ENCODE measurements around the gene HK1.

The HK1 gene

DNA sequence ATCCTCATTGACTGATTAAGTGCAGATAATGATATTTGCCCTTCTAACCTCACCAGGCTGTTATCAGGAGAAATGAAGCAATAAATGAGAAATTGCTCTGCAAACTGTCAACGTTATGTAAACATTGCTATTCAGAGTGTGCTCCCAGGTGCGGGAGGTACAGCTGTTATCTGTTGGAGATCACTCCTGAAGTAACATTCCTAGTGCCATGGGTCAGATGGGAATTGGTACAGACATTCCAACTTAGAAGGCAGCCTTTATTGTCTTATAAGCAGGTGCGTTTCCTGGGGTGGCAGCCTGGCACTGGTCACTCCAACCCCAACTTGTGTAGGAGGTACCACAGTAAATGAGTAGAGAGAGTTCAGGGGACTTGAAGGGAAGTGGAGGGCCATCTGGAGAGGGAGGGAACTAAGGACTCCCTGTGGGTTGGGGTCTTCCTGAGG is 36.8 kb downstream of the HK1 start:
- TF ChIP-seq GATA2 (IDR thresholded peaks at IDR 0.05; ENCODE audit: low read depth, low read length) (no peak), GATA3 (IDR thresholded peaks at IDR 0.05; ENCODE audit: low read depth, low read length) (no peak)

DNA sequence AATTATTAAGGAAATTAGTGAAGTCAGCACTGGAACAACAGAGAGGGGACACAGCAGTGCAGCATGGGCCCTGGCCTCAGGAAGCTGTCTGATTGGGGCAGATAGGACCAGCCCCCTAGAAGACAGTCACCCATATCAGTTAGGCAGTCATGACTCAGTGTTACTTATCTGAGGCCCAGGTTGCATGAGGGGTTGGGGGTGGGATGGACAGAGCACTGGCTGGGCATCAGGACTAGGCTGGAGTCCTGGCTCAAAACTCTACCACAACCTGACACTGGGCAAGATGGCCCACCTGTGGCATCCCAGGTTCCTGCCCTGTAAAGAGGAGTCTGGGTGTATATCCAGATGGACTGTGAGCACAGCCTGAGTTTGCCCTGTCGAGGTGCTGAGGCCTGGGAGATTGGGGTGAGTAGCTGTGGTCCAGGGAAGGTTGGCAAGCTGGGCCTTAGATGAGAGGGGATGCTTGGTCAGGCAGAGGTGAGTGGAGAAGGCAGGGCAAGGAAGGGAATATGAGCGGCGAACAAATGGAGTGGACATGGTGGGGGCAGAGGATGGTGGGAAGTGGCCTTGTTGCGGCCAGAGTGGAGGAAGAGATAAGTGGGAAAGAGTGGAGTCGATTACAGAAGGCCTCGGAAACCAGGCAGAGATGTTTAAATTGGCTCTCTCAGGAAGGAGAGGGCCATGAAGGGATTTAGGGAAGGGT is 37.5 kb downstream of the HK1 start:
- TF ChIP-seq GATA2 (IDR thresholded peaks at IDR 0.05; ENCODE audit: low read depth, low read length), result no peak
- TF ChIP-seq GATA3 (IDR thresholded peaks at IDR 0.05; ENCODE audit: low read depth, low read length), result no peak

DNA sequence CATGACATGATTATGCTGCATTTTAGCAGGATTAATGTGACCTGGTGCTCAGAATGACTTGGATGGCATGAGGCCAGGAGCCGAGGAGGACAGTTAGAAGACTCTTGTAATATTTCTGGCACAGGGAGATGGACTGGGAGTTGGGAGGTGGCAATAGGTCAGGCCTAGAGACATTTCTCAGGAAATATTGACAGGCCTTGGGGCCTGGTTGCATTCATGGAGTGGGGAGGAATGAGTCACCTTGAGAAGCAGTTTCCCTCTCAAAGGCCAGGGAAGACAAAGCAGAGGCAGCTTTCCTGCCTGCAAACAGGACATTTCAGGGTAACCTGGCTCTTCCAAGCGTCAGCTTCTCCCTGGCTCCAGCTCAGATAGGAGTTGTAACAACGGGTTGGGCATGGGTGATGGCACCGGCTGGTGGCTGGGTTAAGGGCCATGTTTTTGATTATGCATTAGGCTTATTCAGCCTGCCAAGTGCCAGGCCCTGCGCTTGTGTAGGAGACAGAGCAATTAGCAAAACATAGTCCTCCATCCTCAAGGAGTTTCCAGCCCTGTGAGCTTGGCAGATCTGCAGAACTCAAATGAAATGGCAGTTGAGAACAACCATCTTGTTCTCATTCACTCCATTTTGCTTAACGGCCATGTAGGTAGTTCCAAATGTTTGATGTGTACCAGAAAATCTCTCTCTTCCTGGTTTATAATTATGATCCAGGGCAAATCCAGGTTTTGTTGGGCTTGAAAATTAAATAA is 38.2 kb downstream of the HK1 start:
- no peak for TF ChIP-seq GATA2 (IDR thresholded peaks at IDR 0.05; ENCODE audit: low read depth, low read length)
- no peak for TF ChIP-seq GATA3 (IDR thresholded peaks at IDR 0.05; ENCODE audit: low read depth, low read length)

DNA sequence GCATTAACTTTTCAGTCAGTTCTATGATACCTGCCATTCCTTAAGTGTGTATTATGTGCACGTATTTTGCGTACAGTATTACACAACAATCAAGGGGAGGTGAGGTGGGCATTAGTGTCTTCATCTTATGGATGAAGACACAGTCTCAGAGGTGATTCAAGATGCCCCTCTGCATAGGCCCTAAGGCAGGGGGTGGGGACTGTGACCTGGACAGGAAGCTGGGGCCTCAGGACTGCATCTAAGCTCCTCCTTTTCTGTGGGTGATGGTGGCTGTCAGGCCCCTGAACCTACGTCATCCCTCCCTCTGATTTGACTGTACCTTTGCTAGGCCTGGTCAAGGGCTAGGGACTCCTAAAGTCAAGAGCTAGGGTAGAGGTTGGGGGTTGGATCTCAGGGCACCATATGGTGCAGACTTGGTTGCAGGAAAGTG is 38.9 kb downstream of the HK1 start:
- TF ChIP-seq GATA2 (IDR thresholded peaks at IDR 0.05; ENCODE audit: low read depth, low read length), result no peak

DNA sequence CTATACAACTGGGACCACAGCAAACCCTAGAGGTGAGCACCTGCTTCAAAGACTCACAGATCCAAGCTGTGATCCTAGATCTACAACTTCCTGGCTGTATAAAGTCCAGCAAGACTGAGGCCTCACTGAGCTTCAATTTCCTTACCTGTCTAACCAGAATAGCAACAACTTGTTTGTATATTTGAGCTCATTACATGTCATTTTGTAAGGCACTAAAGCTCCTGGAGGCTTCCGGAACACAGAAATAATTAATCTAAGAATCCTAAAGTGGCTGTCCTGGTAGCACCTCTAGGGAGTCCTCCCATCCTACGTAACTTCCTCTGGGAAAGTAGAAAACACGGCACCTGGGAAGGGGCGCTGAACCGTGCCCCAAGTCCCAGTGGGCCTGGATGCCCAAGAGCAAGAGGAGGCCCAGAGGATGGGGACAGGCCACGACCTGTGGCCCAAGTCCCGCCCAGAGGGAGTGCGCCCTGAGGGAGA is 39.4 kb downstream of the HK1 start:
- TF ChIP-seq GATA2 (IDR thresholded peaks at IDR 0.05; ENCODE audit: low read depth, low read length), result no peak
- no peak for TF ChIP-seq GATA3 (IDR thresholded peaks at IDR 0.05; ENCODE audit: low read depth, low read length)

DNA sequence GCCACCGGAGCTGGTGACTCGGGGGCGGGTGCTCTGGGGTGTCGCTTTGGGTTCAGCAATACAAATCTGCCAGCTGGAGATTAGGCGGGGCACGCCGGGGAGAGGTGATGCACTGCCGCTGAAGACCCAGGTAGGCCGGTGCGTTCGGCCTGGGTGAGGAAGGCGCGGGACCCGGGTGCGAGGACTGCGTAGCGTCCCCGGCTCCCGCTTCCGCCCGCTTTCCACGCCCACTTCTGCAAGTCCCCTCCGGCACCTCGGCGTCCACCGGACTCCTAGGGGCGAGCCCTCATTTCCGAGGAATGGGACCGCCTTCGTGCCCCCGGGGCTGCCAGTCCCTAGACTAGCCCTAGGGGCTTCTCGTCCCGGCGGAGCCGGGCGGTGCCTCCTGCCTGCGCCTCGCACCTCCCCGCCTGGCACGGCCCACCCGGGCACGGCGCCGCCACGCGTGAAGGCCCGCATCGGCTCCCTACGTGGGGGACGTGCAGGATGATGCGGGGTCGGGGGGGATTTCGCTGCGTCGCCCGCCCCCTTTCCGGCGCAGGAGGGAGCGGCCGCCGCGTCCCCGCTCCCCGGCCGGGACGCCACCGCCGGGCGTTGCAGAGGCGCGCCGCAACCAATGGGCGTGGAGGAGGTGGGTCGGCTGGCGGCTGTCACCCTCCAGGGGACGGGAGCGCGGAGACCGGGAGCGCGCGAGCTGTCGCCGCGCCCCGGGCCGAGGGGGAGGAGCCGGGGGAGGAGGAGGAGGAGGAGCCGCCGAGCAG is 40.0 kb downstream of the HK1 start:
- TF ChIP-seq GATA3 (IDR thresholded peaks at IDR 0.05; ENCODE audit: low read depth, low read length), result no peak
- no peak for TF ChIP-seq GATA2 (IDR thresholded peaks at IDR 0.05; ENCODE audit: low read depth, low read length)

DNA sequence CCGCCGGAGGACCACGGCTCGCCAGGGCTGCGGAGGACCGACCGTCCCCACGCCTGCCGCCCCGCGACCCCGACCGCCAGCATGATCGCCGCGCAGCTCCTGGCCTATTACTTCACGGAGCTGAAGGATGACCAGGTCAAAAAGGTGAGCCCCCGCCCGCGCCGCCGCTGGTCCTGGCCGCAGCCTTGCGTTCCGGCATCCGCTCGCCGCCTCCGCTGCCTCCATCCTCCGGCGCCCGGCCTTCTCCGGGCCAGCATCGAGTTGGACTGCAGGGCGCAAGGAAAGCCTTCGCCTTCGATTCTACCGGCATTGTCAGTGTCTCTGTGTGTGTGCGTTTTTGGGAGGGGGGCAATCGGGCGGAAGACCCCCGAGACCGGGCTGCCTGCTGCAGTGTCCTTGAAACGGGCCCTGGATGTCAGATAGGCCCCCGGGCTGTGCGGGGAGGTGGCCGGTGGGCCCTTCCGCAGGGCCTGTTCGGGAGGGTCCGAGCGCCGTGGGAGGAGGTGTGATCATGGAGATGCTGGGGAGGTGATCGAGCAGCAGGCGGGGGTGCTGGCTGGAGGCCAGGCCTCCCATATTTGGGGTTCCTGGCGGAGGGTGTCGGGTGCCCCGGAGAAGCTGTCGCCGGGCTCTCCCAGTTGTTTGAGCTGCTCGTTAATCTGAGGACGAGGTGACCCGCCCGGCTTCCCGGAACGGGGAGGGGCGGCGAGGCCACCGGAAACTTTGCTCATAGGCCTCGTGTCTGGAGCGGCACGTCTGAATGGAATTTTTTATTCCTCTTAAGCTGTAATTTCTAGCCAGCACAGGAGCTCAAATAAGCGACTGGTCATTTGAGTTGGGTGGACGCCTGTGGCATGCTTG is 40.8 kb downstream of the HK1 start:
- no peak for TF ChIP-seq GATA2 (IDR thresholded peaks at IDR 0.05; ENCODE audit: low read depth, low read length)
- no peak for TF ChIP-seq GATA3 (IDR thresholded peaks at IDR 0.05; ENCODE audit: low read depth, low read length)

DNA sequence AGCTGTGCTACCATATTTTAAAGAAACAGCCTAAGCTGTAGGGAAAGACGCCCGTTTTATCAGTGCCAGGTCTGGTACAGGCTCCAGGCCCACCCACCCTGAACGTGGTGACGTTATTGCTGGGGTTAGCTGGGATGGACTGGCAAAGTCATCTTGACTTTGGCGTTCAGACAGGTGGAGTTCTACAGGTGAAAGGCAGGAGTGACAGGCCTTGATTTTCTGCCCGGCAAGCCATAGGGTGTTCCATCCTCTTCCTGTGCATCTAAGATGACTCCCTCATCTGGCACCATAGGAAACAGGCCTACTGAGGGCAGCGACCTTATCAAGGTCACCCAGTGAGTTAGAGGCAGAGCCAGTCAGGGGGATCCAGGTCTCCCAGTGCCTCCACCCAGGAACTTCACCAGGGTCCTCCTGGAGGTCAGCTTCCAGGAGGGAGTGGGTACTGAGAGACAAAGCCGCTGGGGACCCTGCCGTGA is 41.6 kb downstream of the HK1 start:
- TF ChIP-seq GATA3 (IDR thresholded peaks at IDR 0.05; ENCODE audit: low read depth, low read length), result no peak
- TF ChIP-seq GATA2 (IDR thresholded peaks at IDR 0.05; ENCODE audit: low read depth, low read length), result no peak

DNA sequence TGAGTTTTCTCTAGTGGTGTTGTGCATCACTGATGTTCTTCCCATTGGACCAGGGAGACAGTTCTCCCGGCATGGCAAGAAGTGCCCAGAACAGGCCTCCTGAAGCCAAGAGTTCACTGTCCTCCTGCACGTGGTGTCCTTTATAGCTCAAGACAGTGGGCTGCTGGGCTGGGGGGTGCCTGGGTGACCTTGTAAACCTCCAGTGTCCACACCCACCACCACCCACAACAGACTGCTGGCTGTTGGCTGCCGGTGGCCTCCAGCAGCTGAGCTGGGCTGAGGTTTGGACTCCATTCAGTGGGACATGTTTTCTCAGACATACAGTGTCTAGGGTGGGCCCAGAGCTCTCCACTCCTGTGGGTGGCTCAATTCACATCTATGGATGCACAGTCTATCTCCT is 42.2 kb downstream of the HK1 start:
- TF ChIP-seq GATA3 (IDR thresholded peaks at IDR 0.05; ENCODE audit: low read depth, low read length), result no peak
- TF ChIP-seq GATA2 (IDR thresholded peaks at IDR 0.05; ENCODE audit: low read depth, low read length), result no peak

DNA sequence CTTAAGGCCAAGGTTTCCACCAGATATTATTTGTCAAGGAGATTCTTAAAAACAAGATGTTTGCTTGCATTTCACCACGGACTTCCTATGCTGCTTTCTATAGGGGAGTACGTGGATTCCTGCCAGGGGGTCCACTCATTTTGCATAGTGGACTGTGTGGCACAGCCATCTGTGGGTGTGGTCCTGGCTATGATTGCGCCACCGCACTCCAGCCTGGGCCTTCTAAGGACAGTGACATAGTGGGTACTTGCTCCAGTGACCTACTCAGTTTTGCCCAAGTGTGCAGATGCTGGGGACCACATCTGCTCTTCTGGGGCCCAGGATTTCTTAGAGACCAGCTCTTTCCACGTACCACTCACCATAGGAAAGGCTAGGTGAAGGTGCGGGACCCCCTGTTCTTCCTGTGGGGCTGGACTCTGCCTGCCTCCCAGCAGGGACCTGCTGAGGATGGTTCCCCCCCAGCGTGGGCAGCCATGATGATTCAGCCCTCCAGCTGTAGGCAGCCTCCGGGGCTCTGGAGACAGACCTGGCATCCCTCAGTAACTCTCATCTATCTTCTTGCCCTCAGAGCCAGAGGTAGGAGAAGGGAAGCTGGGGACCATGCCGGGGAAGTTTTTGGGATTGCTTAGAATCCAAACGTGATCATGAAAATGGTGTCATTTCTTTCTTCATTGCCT is 42.9 kb downstream of the HK1 start:
- TF ChIP-seq GATA3 (IDR thresholded peaks at IDR 0.05; ENCODE audit: low read depth, low read length) (no peak), GATA2 (IDR thresholded peaks at IDR 0.05; ENCODE audit: low read depth, low read length) (no peak)

DNA sequence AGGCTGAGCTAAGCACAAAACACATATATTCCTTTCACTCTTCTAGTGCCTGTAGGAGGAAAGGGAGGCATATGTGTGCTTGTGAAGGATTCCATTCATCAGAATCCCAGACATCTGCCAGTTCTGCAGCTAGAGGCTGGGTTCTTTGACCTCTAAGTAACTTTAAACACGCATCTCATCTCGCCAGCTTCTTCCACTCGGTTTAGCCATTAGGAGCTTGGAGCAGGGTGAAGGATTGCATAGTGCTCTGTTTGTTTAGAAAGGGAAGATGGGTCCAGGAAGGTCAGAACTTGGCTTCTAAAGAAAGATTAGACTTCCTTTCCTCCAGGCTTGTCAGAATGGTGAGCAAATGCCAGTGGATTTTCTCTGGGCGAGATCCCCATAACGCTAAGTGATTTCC is 43.6 kb downstream of the HK1 start:
- TF ChIP-seq GATA2 (IDR thresholded peaks at IDR 0.05; ENCODE audit: low read depth, low read length) (no peak), GATA3 (IDR thresholded peaks at IDR 0.05; ENCODE audit: low read depth, low read length) (no peak)

DNA sequence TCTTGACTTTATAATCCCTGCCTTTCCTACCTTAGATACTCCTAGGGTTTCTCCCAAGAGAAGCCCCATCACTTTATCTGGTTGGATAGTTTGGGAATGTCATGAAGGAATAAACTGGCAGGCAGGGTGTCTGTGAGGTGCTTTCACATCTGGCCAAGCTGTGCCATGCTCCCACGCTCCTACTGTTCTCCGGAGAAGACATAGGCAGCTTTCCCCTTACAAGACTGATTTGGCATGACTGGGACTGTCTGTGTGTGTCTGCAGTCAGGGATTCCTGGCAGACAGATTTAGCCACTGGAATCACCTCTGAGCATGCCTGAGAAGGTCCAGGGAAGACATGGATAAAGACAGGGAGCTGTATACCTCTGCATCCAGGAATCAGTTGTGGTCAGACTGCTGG is 45.3 kb downstream of the HK1 start:
- no peak for TF ChIP-seq GATA3 (IDR thresholded peaks at IDR 0.05; ENCODE audit: low read depth, low read length)
- no peak for TF ChIP-seq GATA2 (IDR thresholded peaks at IDR 0.05; ENCODE audit: low read depth, low read length)

DNA sequence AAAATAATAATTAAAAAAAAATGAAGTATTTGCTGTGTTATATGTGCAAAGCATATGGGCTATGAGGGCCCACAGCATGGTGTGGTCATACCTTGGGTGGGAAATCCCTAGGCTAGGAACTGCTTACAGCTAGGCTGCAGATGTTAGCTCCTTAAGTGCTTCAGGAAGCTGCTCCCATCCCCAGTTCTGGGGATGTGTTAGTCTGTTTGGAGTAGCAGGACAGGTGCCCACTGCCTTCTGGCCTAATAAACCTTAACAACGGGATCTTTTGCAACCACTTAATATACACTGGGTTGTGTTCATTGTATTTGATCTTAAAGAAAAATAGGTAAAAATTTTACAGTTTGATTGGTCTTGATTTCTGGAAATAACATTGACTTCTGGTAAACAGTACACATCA is 46.3 kb downstream of the HK1 start:
- TF ChIP-seq GATA2 (IDR thresholded peaks at IDR 0.05; ENCODE audit: low read depth, low read length) (no peak), GATA3 (IDR thresholded peaks at IDR 0.05; ENCODE audit: low read depth, low read length) (no peak)

All from SH-SY5Y (cell line).